IPS DF 6.9 (cell line): ENCODE measurements around the gene RET.
"Not testable (repeated sequence)": the region's sequence is repeated elsewhere in the genome, so short reads cannot be mapped to it uniquely, and the experiment has no call there.

Experiments used
- DNase-seq: peaks from one replicate; pipeline ENCODE4 v3.0.0-alpha.2; 2013; ENCODE audit warnings: low read depth, low spot score
- H3K27ac ChIP-seq: one replicate; pipeline ENCODE4 v1.5.1; 2013; ENCODE audit warnings: low read length, control low read depth
- H3K27me3 ChIP-seq: 2 replicates; pipeline ENCODE4 v1.6.1; 2013; ENCODE audit warnings: mild to moderate bottlenecking, low read length; ENCODE audit not compliant: control insufficient read depth, insufficient read depth
- H3K36me3 ChIP-seq: 2 replicates; pipeline ENCODE4 v1.6.1; 2013; ENCODE audit warnings: low read length; ENCODE audit not compliant: control insufficient read depth, insufficient read depth
- H3K4me1 ChIP-seq: 2 replicates; pipeline ENCODE4 v1.6.1; 2013; ENCODE audit warnings: low read length; ENCODE audit not compliant: control insufficient read depth, insufficient read depth
- H3K4me3 ChIP-seq: 2 replicates; pipeline ENCODE4 v1.5.1; 2013; ENCODE audit warnings: mild to moderate bottlenecking, low read length
- H3K9me3 ChIP-seq: 2 replicates; pipeline ENCODE4 v1.6.1; 2013; ENCODE audit warnings: low read length, inconsistent platforms; ENCODE audit not compliant: control insufficient read depth, insufficient read depth
- WGBS: extraction: QIAGEN DNeasy Blood & Tissue Kit; methylation state at CpG from one replicate; pipeline ENCODE4 v1.1.7; 2013; ENCODE audit warnings: mixed read lengths, missing lambda C conversion rate; ENCODE audit not compliant: insufficient read length, insufficient coverage; 5-methylcytosine and 5-hydroxymethylcytosine counted together

RET gene

GRCh38 chr10:43145936-43146335 lies 69.1 kb downstream of the RET start:
- not testable (repeated sequence) for H3K36me3 ChIP-seq, H3K27ac ChIP-seq, DNase-seq, H3K9me3 ChIP-seq, H3K4me1 ChIP-seq, H3K4me3 ChIP-seq, H3K27me3 ChIP-seq
- WGBS: no CpG with 5 or more reads among the region's 1 CpG

- no peak overlapping the region for H3K27ac ChIP-seq
- H3K4me1 ChIP-seq: no peaks in the 10 kb centered on the region
- no peaks in the 10 kb centered on the region for H3K27me3 ChIP-seq
- H3K36me3 ChIP-seq: no peaks in the 10 kb centered on the region
- no peak for DNase-seq
- no peaks in the 10 kb centered on the region for H3K9me3 ChIP-seq
- H3K4me3 ChIP-seq: no peak overlapping the region
- WGBS: no CpG with 5 or more reads among the region's 2 CpGs
These were observed 74.5 kb downstream of the RET start for GRCh38 chr10:43151371-43151770.

GRCh38 chr10:43153901-43154300 lies 77.0 kb downstream of the RET start:
- H3K4me1 ChIP-seq: no peaks in the 10 kb centered on the region
- no peaks in the 10 kb centered on the region for H3K36me3 ChIP-seq
- no peaks in the 10 kb centered on the region for H3K9me3 ChIP-seq
- H3K27ac ChIP-seq: no peak overlapping the region
- H3K27me3 ChIP-seq: no peaks in the 10 kb centered on the region
- WGBS: no CpG with 5 or more reads among the region's 2 CpGs
- H3K4me3 ChIP-seq: no peak overlapping the region
- DNase-seq: no peak

GRCh38 chr10:43155221-43155620 lies 78.4 kb downstream of the RET start:
- Histone ChIP-seq H3K27me3 (no peaks in the 10 kb centered on the region), H3K4me1 (no peaks in the 10 kb centered on the region), H3K4me3 (no peak overlapping the region), H3K36me3 (no peaks in the 10 kb centered on the region), H3K9me3 (no peaks in the 10 kb centered on the region), H3K27ac (no peak overlapping the region)
- WGBS: no CpG with 5 or more reads among the region's 2 CpGs
- no peak for DNase-seq

- WGBS: 100% methylated on average over 1 of the region's 1 CpG
- no peaks in the 10 kb centered on the region for H3K9me3 ChIP-seq
- H3K4me3 ChIP-seq: no peak overlapping the region
- no peak overlapping the region for H3K27ac ChIP-seq
- H3K4me1 ChIP-seq: no peaks in the 10 kb centered on the region
- DNase-seq: no peak
- no peaks in the 10 kb centered on the region for H3K36me3 ChIP-seq
- H3K27me3 ChIP-seq: no peaks in the 10 kb centered on the region
These were observed 78.9 kb downstream of the RET start for GRCh38 chr10:43155741-43156140.

- Histone ChIP-seq H3K9me3 (no peaks in the 10 kb centered on the region), H3K36me3 (no peaks in the 10 kb centered on the region), H3K27me3 (no peaks in the 10 kb centered on the region), H3K4me3 (no peak overlapping the region), H3K4me1 (no peaks in the 10 kb centered on the region), H3K27ac (no peak overlapping the region)
- WGBS: no CpG with 5 or more reads among the region's 9 CpGs
- no peak for DNase-seq
These were observed 79.9 kb downstream of the RET start for GRCh38 chr10:43156590-43157341.

GRCh38 chr10:43158636-43159035 lies 81.8 kb downstream of the RET start:
- Histone ChIP-seq H3K27ac (no peak overlapping the region), H3K9me3 (no peaks in the 10 kb centered on the region), H3K4me3 (no peak overlapping the region), H3K4me1 (no peaks in the 10 kb centered on the region), H3K36me3 (no peaks in the 10 kb centered on the region), H3K27me3 (no peaks in the 10 kb centered on the region)
- no peak for DNase-seq
- WGBS: 100% methylated on average over 2 of the region's 6 CpGs

- WGBS: no CpG with 5 or more reads among the region's 1 CpG
- Histone ChIP-seq H3K27ac (no peak overlapping the region), H3K4me3 (no peak overlapping the region), H3K27me3 (no peaks in the 10 kb centered on the region), H3K36me3 (no peaks in the 10 kb centered on the region), H3K9me3 (no peaks in the 10 kb centered on the region), H3K4me1 (no peaks in the 10 kb centered on the region)
- no peak for DNase-seq
These were observed 83.4 kb downstream of the RET start for GRCh38 chr10:43160046-43160920.

GRCh38 chr10:43160921-43161255 lies 84.0 kb downstream of the RET start:
- H3K36me3 ChIP-seq: no peaks in the 10 kb centered on the region

GRCh38 chr10:43162604-43163003 lies 85.7 kb downstream of the RET start:
- Histone ChIP-seq H3K9me3 (no peaks in the 10 kb centered on the region), H3K4me3 (no peak overlapping the region), H3K36me3 (no peaks in the 10 kb centered on the region), H3K27ac (no peak overlapping the region), H3K27me3 (no peaks in the 10 kb centered on the region), H3K4me1 (no peaks in the 10 kb centered on the region)
- no CpG with 5 or more reads among the region's 1 CpG for WGBS
- no peak for DNase-seq

More at GRCh38 chr10:43160921-43161255, 84.0 kb downstream of the RET start:
- Histone ChIP-seq H3K27me3 (no peaks in the 10 kb centered on the region), H3K27ac (no peak overlapping the region), H3K4me1 (no peaks in the 10 kb centered on the region), H3K4me3 (no peak overlapping the region), H3K9me3 (no peaks in the 10 kb centered on the region)
- no peak for DNase-seq
- whole genome bisulfite sequencing: no CpG with 5 or more reads among the region's 2 CpGs
